ENCODE data around the gene DRD4. TPM values are rescaled to one million over a fixed set of nuclear protein-coding genes. Genes with fewer than 3 reads are reported as not detected.

Gene DRD4
- total and polyA plus RNA-seq, 7 donors, result 0.28 to 2.2 (median 0.41) TPM; not detected in 4

GRCh38 chr11:665062-665703 is 28.1 kb downstream of the DRD4 start:
- intact Hi-C loops (cut with DNase I), result no loop called here
- no peak overlapping the region for H3K4me3 ChIP-seq
- H3K27ac ChIP-seq, result peak overlapping the region; percentile 28 to 69 (median 63)
- no peak for DNase-seq
- H3K27me3 ChIP-seq, result no peaks in the 10 kb centered on the region
- H3K36me3 ChIP-seq, result peaks cover 0 to 3% (median 0%) of the 10 kb centered on the region in 4 donors
- TF ChIP-seq POLR2AphosphoS5 (IDR thresholded peaks at IDR 0.05) (peak in 1 of 4 donors; percentile 17), EP300 (IDR thresholded peaks at IDR 0.05) (no peak)
- WGBS, 2 donors, result 86 to 91% methylated on average over 15 of the region's 15 CpGs
- H3K4me1 ChIP-seq, result peaks cover 0 to 17% (median 10%) of the 10 kb centered on the region in 4 donors
- no peaks in the 10 kb centered on the region for H3K9me3 ChIP-seq

GRCh38 chr11:665704-666281 is 28.7 kb downstream of the DRD4 start:
- WGBS, 2 donors, result 76 to 79% methylated on average over 11 of the region's 11 CpGs
- Histone ChIP-seq H3K4me3 (no peak overlapping the region), H3K27me3 (no peaks in the 10 kb centered on the region), H3K27ac (peak overlapping the region; percentile 28 to 69 (median 63)), H3K9me3 (no peaks in the 10 kb centered on the region), H3K36me3 (no peaks in the 10 kb centered on the region), H3K4me1 (peaks cover 0 to 17% (median 10%) of the 10 kb centered on the region in 4 donors)
- intact Hi-C loops (cut with DNase I), result no loop called here
- TF ChIP-seq CTCF (IDR thresholded peaks at IDR 0.05) (no peak), EP300 (IDR thresholded peaks at IDR 0.05) (no peak), POLR2AphosphoS5 (IDR thresholded peaks at IDR 0.05) (peak in 2 of 4 donors; percentile 22 to 26), POLR2A (IDR thresholded peaks at IDR 0.05) (no peak)
- DNase-seq, result peak; percentile 77

- peaks cover 0 to 68% (median 23%) of the 10 kb centered on the region in 4 donors for H3K36me3 ChIP-seq
- no peak for TF ChIP-seq EP300 (IDR thresholded peaks at IDR 0.05)
- no peak for TF ChIP-seq POLR2AphosphoS5 (IDR thresholded peaks at IDR 0.05)
- TF ChIP-seq CTCF (IDR thresholded peaks at IDR 0.05), result no peak
- TF ChIP-seq POLR2A (IDR thresholded peaks at IDR 0.05), result no peak
- H3K27me3 ChIP-seq, result no peaks in the 10 kb centered on the region
- DNase-seq, result no peak
- intact Hi-C loops (cut with DNase I), result no loop called here
- H3K9me3 ChIP-seq, result no peaks in the 10 kb centered on the region
- H3K4me3 ChIP-seq, result no peak overlapping the region
- WGBS, 2 donors, result 95 to 96% methylated on average over 8 of the region's 8 CpGs
- H3K27ac ChIP-seq, result no peak overlapping the region
- no peaks in the 10 kb centered on the region for H3K4me1 ChIP-seq
Measured at GRCh38 chr11:673866-674265, 36.8 kb downstream of the DRD4 start.

DNA sequence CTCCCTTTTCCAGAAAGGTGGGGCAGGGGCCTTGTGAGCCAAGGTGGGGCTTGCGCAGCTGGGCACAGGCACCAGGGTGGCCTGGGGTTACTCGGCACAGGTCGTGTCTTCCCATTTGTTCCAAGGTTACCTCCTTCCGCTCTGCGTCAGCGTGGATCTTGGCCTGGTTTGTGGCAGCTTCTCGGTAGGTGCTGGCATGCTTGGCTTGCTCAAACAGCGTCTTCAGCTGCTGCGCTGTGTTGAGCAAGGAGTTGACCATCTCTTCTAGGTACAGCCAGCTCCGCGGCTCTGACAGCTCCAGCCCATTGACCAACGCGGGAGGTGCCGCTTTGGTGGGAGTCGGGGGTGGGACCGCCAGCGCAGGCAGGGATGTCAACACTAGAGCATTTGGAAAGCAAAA is 37.3 kb downstream of the DRD4 start:
- intact Hi-C loops (cut with DNase I), result no loop called here
- no peak overlapping the region for H3K4me3 ChIP-seq
- whole genome bisulfite sequencing, 2 donors, result 91 to 95% methylated on average over 17 of the region's 17 CpGs
- no peaks in the 10 kb centered on the region for H3K27me3 ChIP-seq
- no peak for TF ChIP-seq POLR2AphosphoS5 (IDR thresholded peaks at IDR 0.05)
- TF ChIP-seq CTCF (IDR thresholded peaks at IDR 0.05), result no peak
- TF ChIP-seq EP300 (IDR thresholded peaks at IDR 0.05), result no peak
- no peak for TF ChIP-seq POLR2A (IDR thresholded peaks at IDR 0.05)
- H3K36me3 ChIP-seq, result peaks cover 0 to 73% (median 24%) of the 10 kb centered on the region in 4 donors
- H3K4me1 ChIP-seq, result no peaks in the 10 kb centered on the region
- no peak for DNase-seq
- H3K9me3 ChIP-seq, result no peaks in the 10 kb centered on the region
- H3K27ac ChIP-seq, result no peak overlapping the region

- DNase-seq, result no peak
- WGBS, 2 donors, result 93 to 94% methylated on average over 3 of the region's 3 CpGs
- Histone ChIP-seq H3K36me3 (peaks cover 0 to 79% (median 24%) of the 10 kb centered on the region in 4 donors), H3K4me1 (no peaks in the 10 kb centered on the region), H3K9me3 (no peaks in the 10 kb centered on the region), H3K4me3 (no peak overlapping the region), H3K27ac (no peak overlapping the region), H3K27me3 (no peaks in the 10 kb centered on the region)
- no peak for TF ChIP-seq POLR2A (IDR thresholded peaks at IDR 0.05)
- no peak for TF ChIP-seq CTCF (IDR thresholded peaks at IDR 0.05)
- no peak for TF ChIP-seq POLR2AphosphoS5 (IDR thresholded peaks at IDR 0.05)
- no peak for TF ChIP-seq EP300 (IDR thresholded peaks at IDR 0.05)
- intact Hi-C loops (cut with DNase I), result no loop called here
Measured at GRCh38 chr11:678297-678696, 41.2 kb downstream of the DRD4 start.

All from sigmoid colon (tissue), 7 donors.